Fibroblast of skin of abdomen (primary cell): ENCODE data around the gene ZNF618.

Source experiments
- DNase-seq: peaks from one replicate; pipeline ENCODE4 v3.0.0-alpha.2; 2013

ZNF618 gene

GRCh38 chr9:114025760-114026159 lies 149.7 kb downstream of the ZNF618 start:
- no peak for DNase-seq

- DNase-seq = no peak
Measured at GRCh38 chr9:114026335-114026734, 150.2 kb downstream of the ZNF618 start.

GRCh38 chr9:114027159-114027862 lies 151.2 kb downstream of the ZNF618 start:
- no peak for DNase-seq

GRCh38 chr9:114027863-114028465 lies 151.9 kb downstream of the ZNF618 start:
- DNase-seq = no peak

- DNase-seq = no peak
Measured at GRCh38 chr9:114028646-114029045, 152.5 kb downstream of the ZNF618 start.

- no peak for DNase-seq
Measured at GRCh38 chr9:114029311-114030170, 153.4 kb downstream of the ZNF618 start.

- no peak for DNase-seq
Measured at GRCh38 chr9:114030364-114030763, 154.3 kb downstream of the ZNF618 start.

GRCh38 chr9:114031037-114031630 lies 155.0 kb downstream of the ZNF618 start:
- DNase-seq = no peak

- DNase-seq = no peak
Measured at GRCh38 chr9:114031948-114032840, 156.1 kb downstream of the ZNF618 start.

- peak; percentile 11 for DNase-seq
Measured at GRCh38 chr9:114033397-114034103, 157.4 kb downstream of the ZNF618 start.

- no peak for DNase-seq
Measured at GRCh38 chr9:114034196-114034595, 158.1 kb downstream of the ZNF618 start.

GRCh38 chr9:114034661-114035062 lies 158.6 kb downstream of the ZNF618 start:
- DNase-seq = no peak

- DNase-seq = no peak
Measured at GRCh38 chr9:114035221-114035844, 159.2 kb downstream of the ZNF618 start.

- DNase-seq = no peak
Measured at GRCh38 chr9:114035845-114036801, 160.0 kb downstream of the ZNF618 start.

- no peak for DNase-seq
Measured at GRCh38 chr9:114037249-114037648, 161.1 kb downstream of the ZNF618 start.

GRCh38 chr9:114037961-114038723 lies 162.0 kb downstream of the ZNF618 start:
- DNase-seq = no peak

- no peak for DNase-seq
Measured at GRCh38 chr9:114038724-114039313, 162.7 kb downstream of the ZNF618 start.

GRCh38 chr9:114039484-114039883 lies 163.4 kb downstream of the ZNF618 start:
- no peak for DNase-seq
